Keratinocyte (primary cell): ENCODE results near the gene GTF3C1. TPM values are rescaled to one million over a fixed set of nuclear protein-coding genes. Genes with fewer than 3 reads are reported as not detected.

Experiments used
- DNase-seq: peaks from one replicate; pipeline ENCODE4 v3.0.0-alpha.2; 2011; ENCODE audit warnings: low read depth, missing footprints, low spot score
- FAIRE-seq: peaks from 2 replicates; lab custom pipeline; 2011; peaks lifted over from hg19 to GRCh38; lab: Jason Lieb, UNC
- H2AFZ ChIP-seq: 2 replicates; pipeline ENCODE4 v1.6.0; 2012; ENCODE audit warnings: low read length, control low read depth, inconsistent platforms; ENCODE audit not compliant: control insufficient read depth
- H3K27ac ChIP-seq: 2 replicates; pipeline ENCODE4 v1.5.1; 2011; ENCODE audit warnings: low read length; ENCODE audit not compliant: control insufficient read depth, insufficient read depth
- H3K27me3 ChIP-seq: 3 replicates; pipeline ENCODE4 v1.6.0; 2011; ENCODE audit warnings: low read length; ENCODE audit not compliant: control insufficient read depth, insufficient read depth; ENCODE audit errors: extremely low read depth
- H3K36me3 ChIP-seq, 2 experiments: 2 replicates in 1 of 2; 3 replicates in 1 of 2; pipeline ENCODE4 v1.5.1; 2011; ENCODE audit warnings: low read length in 2 of 2, mild to moderate bottlenecking in 1 of 2; ENCODE audit not compliant: control insufficient read depth in 2 of 2, insufficient read depth in 2 of 2; ENCODE audit errors: extremely low read depth in 1 of 2
- H3K4me1 ChIP-seq: 3 replicates; pipeline ENCODE4 v1.5.1; 2011; ENCODE audit warnings: low read length; ENCODE audit not compliant: control insufficient read depth, insufficient read depth; ENCODE audit errors: extremely low read depth
- H3K4me2 ChIP-seq: 3 replicates; pipeline ENCODE4 v1.6.0; 2011; ENCODE audit warnings: low read depth, low read length; ENCODE audit not compliant: control insufficient read depth, insufficient read depth; ENCODE audit errors: extremely low read depth
- H3K4me3 ChIP-seq, 3 experiments: fragments of 200-600 bp in 1 of 3; sonication (generic) in 1 of 3; 2 replicates in 2 of 3; 3 replicates in 1 of 3; pipeline ENCODE4 v1.5.1; 2011 to 2016; ENCODE audit warnings: low read length in 3 of 3, mild to moderate bottlenecking in 3 of 3, control low read depth in 2 of 3, inconsistent platforms in 1 of 3, low read depth in 1 of 3, mixed read lengths in 1 of 3, mixed run types in 1 of 3, moderate library complexity in 1 of 3; ENCODE audit not compliant: control insufficient read depth in 2 of 3, insufficient read depth in 2 of 3; ENCODE audit errors: extremely low read depth in 1 of 3
- H3K79me2 ChIP-seq: 2 replicates; pipeline ENCODE4 v1.6.0; 2012; ENCODE audit warnings: low read length; ENCODE audit not compliant: control insufficient read depth, insufficient read depth
- H3K9ac ChIP-seq: 3 replicates; pipeline ENCODE4 v1.6.0; 2011; ENCODE audit warnings: low read length; ENCODE audit not compliant: control insufficient read depth, insufficient read depth; ENCODE audit errors: extremely low read depth
- H3K9me1 ChIP-seq: 3 replicates; pipeline ENCODE4 v1.6.0; 2011; ENCODE audit warnings: low read length; ENCODE audit not compliant: control insufficient read depth, insufficient read depth; ENCODE audit errors: extremely low read depth
- H3K9me3 ChIP-seq: 2 replicates; pipeline ENCODE4 v1.5.1; 2012; ENCODE audit warnings: low read depth, low read length; ENCODE audit not compliant: control insufficient read depth
- H4K20me1 ChIP-seq: 3 replicates; pipeline ENCODE4 v1.6.0; 2011; ENCODE audit warnings: low read length; ENCODE audit not compliant: control insufficient read depth, insufficient read depth; ENCODE audit errors: extremely low read depth
- CTCF ChIP-seq, 3 experiments: IDR thresholded peaks in 1 of 3; conservative IDR thresholded peaks in 1 of 3; optimal IDR thresholded peaks in 1 of 3; 2 replicates in 2 of 3; 3 replicates in 1 of 3; pipeline versions ENCODE3 to v1.5.1; 2011; ENCODE audit warnings: low read length in 3 of 3, mild to moderate bottlenecking in 3 of 3, moderate library complexity in 2 of 3, control low read depth in 1 of 3, inconsistent platforms in 1 of 3; ENCODE audit not compliant: insufficient read depth in 2 of 3; ENCODE audit errors: extremely low read depth in 1 of 3
- EZH2 ChIP-seq: IDR thresholded peaks from one replicate; pipeline ENCODE4 v1.6.1; 2012; ENCODE audit warnings: inconsistent platforms, mild to moderate bottlenecking, low read length, moderate library complexity
- dilution Hi-C: fragments of 300-500 bp; cut with MboI; formaldehyde crosslinking; loops from one replicate; pipeline ENCODE4 v1.7.0; 2020; ENCODE audit warnings: low sequenced_read_pairs; ENCODE audit not compliant: extremely low pct_ligation_motif_present
- polyA plus RNA-seq, 5 experiments: library from polyadenylated mRNA; depleted of rRNA in 3 of 5; stranded (reverse) in 3 of 5; stranded (forward) in 1 of 5; unstranded in 1 of 5; fragments of >200 nt; gene quantifications; 1 replicate in 1 of 5; 2 replicates in 3 of 5; 3 replicates in 1 of 5; pipeline versions ENCODE4 v1.2.1 to v1.2.3, GENCODE V29; 2011 to 2012; ENCODE audit warnings: missing spikeins in 2 of 5, low read depth in 1 of 5, low replicate concordance in 1 of 5

GTF3C1 gene
- polyA plus RNA-seq, 1 donor (not counting 4 experiments of a cell fraction or from before 2014, with no cell fraction given): 23.5 TPM

- FAIRE-seq: no peak
- H3K79me2 ChIP-seq: peaks cover 6% of the 10 kb centered on the region
- no peak overlapping the region for H2AFZ ChIP-seq
- no peaks in the 10 kb centered on the region for H4K20me1 ChIP-seq
- H3K9me1 ChIP-seq: no peaks in the 10 kb centered on the region
- no peak for TF ChIP-seq CTCF (optimal IDR thresholded peaks at IDR 0.05 in 1 of 3, IDR thresholded peaks at IDR 0.05 in 1 of 3, conservative IDR thresholded peaks at IDR 0.05 in 1 of 3; ENCODE audit: extremely low read depth in 1 of 3, insufficient read depth in 2 of 3, low read length in 3 of 3)
- no peak for TF ChIP-seq EZH2
- no peak overlapping the region for H3K4me2 ChIP-seq
- no peaks in the 10 kb centered on the region for H3K9me3 ChIP-seq
- H3K4me3 ChIP-seq: no peak overlapping the region
- no peaks in the 10 kb centered on the region for H3K4me1 ChIP-seq
- no peak overlapping the region for H3K9ac ChIP-seq
- dilution Hi-C loops: no loop called here
- no peak for DNase-seq
- peaks cover under 1 to 1% of the 10 kb centered on the region in 2 experiments for H3K36me3 ChIP-seq
- no peak overlapping the region for H3K27ac ChIP-seq
- no peaks in the 10 kb centered on the region for H3K27me3 ChIP-seq
These were observed 6.8 kb upstream of the GTF3C1 start for GRCh38 chr16:27556471-27556870.

- TF ChIP-seq CTCF (optimal IDR thresholded peaks at IDR 0.05 in 1 of 3, IDR thresholded peaks at IDR 0.05 in 1 of 3, conservative IDR thresholded peaks at IDR 0.05 in 1 of 3; ENCODE audit: extremely low read depth in 1 of 3, insufficient read depth in 2 of 3, low read length in 3 of 3) (no peak), EZH2 (no peak)
- H3K4me3 ChIP-seq: peak overlapping the region in 2 of 3 experiments; percentile 70 to 100
- H3K27me3 ChIP-seq: no peaks in the 10 kb centered on the region
- peak overlapping the region; percentile 91 for H3K4me2 ChIP-seq
- peaks cover 12% of the 10 kb centered on the region for H4K20me1 ChIP-seq
- H3K9me3 ChIP-seq: no peaks in the 10 kb centered on the region
- dilution Hi-C loops: no loop called here
- H3K79me2 ChIP-seq: peaks cover 45% of the 10 kb centered on the region
- peak overlapping the region; percentile 96 for H3K9ac ChIP-seq
- no peak for FAIRE-seq
- peak overlapping the region; percentile 92 for H3K27ac ChIP-seq
- H3K36me3 ChIP-seq: peaks cover 0 to 1% of the 10 kb centered on the region in 2 experiments
- peaks cover 33% of the 10 kb centered on the region for H3K4me1 ChIP-seq
- H2AFZ ChIP-seq: no peak overlapping the region
- no peak for DNase-seq
- peaks cover 3% of the 10 kb centered on the region for H3K9me1 ChIP-seq
These were observed 1.3 kb upstream of the GTF3C1 start for GRCh38 chr16:27551036-27551435.
